Measurements from ENCODE around the gene C17orf58. TPM values are rescaled to one million over a fixed set of nuclear protein-coding genes. Genes with fewer than 3 reads are reported as not detected.
"Not testable (repeated sequence)": the region's sequence is repeated elsewhere in the genome, so short reads cannot be mapped to it uniquely, and the experiment has no call there.

The C17orf58 gene
- total RNA-seq, 1 donor from 2014 or later: 6.7 TPM

DNA sequence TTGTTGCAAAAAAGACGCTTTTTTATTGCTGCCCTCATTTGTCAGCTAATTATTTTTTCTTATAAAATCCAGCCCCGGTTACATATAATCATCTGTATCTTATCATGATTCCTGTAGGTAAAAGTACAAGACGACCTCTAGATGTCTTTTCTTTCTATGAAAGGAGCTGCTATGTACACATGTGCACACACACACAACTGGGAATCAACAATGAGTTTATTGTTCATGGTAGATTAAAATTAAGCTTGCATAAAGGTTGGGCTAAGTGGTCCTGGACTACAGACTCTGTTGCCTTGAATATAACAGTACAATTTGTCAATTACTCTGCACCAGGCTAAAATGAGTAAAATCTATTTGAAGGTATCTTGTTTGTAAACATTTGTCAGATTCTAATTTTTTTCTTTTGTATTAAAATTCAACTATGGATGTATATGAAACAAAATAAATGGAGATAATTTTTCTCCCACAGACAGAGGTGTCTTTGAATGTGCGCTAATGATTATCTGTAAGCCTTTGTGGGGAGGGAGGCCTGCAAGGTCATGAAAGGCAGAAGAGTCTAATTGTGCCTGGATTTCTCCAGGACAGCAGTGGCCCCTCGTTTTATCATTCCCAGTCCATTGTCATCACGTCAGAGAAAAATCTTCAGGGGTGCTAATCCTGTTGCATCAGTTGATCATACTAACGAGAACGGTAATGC is 13.4 kb downstream of the C17orf58 start:
- Mint-ChIP-seq H3K9me3 (ENCODE audit: unreplicated experiment) (no peaks in the 10 kb centered on the region), H3K27me3 (ENCODE audit: unreplicated experiment) (no peaks in the 10 kb centered on the region), H3K4me3 (ENCODE audit: unreplicated experiment) (no peak overlapping the region), H3K4me1 (ENCODE audit: unreplicated experiment) (no peaks in the 10 kb centered on the region), H3K27ac (ENCODE audit: unreplicated experiment) (no peak overlapping the region), H3K36me3 (ENCODE audit: low read depth, unreplicated experiment) (no peaks in the 10 kb centered on the region)
- TF ChIP-seq, protein P1, sequence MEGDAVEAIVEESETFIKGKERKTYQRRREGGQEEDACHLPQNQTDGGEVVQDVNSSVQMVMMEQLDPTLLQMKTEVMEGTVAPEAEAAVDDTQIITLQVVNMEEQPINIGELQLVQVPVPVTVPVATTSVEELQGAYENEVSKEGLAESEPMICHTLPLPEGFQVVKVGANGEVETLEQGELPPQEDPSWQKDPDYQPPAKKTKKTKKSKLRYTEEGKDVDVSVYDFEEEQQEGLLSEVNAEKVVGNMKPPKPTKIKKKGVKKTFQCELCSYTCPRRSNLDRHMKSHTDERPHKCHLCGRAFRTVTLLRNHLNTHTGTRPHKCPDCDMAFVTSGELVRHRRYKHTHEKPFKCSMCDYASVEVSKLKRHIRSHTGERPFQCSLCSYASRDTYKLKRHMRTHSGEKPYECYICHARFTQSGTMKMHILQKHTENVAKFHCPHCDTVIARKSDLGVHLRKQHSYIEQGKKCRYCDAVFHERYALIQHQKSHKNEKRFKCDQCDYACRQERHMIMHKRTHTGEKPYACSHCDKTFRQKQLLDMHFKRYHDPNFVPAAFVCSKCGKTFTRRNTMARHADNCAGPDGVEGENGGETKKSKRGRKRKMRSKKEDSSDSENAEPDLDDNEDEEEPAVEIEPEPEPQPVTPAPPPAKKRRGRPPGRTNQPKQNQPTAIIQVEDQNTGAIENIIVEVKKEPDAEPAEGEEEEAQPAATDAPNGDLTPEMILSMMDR (IDR thresholded peaks at IDR 0.05; ENCODE audit: unreplicated experiment): no peak
- no peak for DNase-seq (ENCODE audit: low spot score)

DNA sequence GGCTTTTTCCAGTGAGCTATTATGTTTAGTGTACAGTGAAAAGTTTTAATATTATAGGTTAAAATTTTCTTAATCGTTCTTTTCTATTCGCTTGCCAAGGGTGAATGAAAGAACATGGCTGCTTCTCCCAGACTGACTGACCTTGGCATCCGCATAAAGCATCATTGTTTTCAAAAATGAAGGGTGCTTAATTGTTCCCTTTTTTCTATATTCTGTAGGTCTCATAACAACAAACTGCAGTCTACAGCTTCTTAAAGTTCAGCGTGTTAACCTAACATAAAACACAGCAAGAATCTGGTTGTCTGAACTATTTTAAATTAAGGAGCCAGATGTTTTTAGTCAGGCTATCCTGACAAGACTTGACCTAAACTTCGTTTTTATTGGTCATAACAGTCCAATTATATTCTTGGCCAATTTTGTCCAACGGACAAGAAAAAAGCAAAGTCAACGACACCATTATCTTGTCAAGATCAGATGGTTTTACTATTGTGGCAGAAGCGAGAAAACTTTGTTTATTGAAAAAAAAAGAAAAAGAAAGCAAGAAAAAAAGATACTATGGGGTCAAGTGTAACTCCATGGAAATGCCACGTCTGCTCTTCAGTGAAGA is 14.1 kb downstream of the C17orf58 start:
- Mint-ChIP-seq H3K27ac (ENCODE audit: unreplicated experiment) (no peak overlapping the region), H3K4me3 (ENCODE audit: unreplicated experiment) (no peak overlapping the region), H3K36me3 (ENCODE audit: low read depth, unreplicated experiment) (no peaks in the 10 kb centered on the region), H3K27me3 (ENCODE audit: unreplicated experiment) (no peaks in the 10 kb centered on the region), H3K4me1 (ENCODE audit: unreplicated experiment) (no peaks in the 10 kb centered on the region), H3K9me3 (ENCODE audit: unreplicated experiment) (no peaks in the 10 kb centered on the region)
- TF ChIP-seq, protein P1 (IDR thresholded peaks at IDR 0.05; ENCODE audit: unreplicated experiment): no peak
- no peak for DNase-seq (ENCODE audit: low spot score)

DNA sequence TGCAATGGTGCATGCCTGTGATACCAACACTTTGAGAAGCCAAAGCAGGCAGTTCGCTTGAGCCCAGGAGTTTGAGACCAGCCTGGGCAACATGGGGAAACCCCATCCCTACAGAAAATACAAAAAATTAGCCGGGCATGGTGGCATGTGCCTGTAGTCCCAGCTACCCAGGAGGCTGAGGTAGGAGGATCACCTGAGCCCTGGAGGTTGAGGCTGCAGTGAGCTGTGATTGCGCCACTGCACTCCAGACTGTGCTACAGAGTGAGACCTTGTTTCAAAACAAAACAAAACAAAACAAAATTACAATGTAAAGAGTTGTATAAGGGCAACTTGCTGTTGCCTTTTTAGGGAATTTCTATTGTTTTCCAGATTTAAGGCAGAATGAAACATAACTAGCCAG is 15.4 kb downstream of the C17orf58 start:
- not testable (repeated sequence) for H3K36me3 Mint-ChIP-seq (ENCODE audit: low read depth, unreplicated experiment); H3K27me3 Mint-ChIP-seq (ENCODE audit: unreplicated experiment); H3K9me3 Mint-ChIP-seq (ENCODE audit: unreplicated experiment); H3K27ac Mint-ChIP-seq (ENCODE audit: unreplicated experiment); H3K4me1 Mint-ChIP-seq (ENCODE audit: unreplicated experiment); DNase-seq (ENCODE audit: low spot score); H3K4me3 Mint-ChIP-seq (ENCODE audit: unreplicated experiment)

DNA sequence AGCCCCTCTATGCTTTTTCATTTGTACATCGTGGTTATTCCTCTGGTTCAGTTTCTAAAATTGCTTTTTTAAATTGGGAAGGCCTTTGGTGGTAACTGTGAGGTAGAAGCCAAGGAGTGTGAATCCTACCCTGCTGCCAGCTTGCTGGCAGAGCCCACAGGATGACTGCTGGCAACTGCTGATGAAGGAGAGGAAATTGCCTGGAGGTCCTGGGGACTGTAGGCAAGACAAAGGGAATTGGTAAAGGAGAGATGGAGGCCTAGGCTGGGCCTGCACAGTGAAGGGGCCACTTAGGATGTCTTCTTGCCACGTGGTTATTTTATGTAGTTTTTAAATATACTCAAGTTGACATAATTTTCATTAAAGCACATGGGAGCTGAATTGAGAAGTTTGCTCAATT is 15.8 kb downstream of the C17orf58 start:
- TF ChIP-seq, protein P1 (IDR thresholded peaks at IDR 0.05; ENCODE audit: unreplicated experiment): no peak
- Mint-ChIP-seq H3K4me3 (ENCODE audit: unreplicated experiment) (no peak overlapping the region), H3K9me3 (ENCODE audit: unreplicated experiment) (no peaks in the 10 kb centered on the region), H3K4me1 (ENCODE audit: unreplicated experiment) (no peaks in the 10 kb centered on the region), H3K27ac (ENCODE audit: unreplicated experiment) (no peak overlapping the region), H3K27me3 (ENCODE audit: unreplicated experiment) (no peaks in the 10 kb centered on the region), H3K36me3 (ENCODE audit: low read depth, unreplicated experiment) (peaks cover 4% of the 10 kb centered on the region)
- no peak for DNase-seq (ENCODE audit: low spot score)

DNA sequence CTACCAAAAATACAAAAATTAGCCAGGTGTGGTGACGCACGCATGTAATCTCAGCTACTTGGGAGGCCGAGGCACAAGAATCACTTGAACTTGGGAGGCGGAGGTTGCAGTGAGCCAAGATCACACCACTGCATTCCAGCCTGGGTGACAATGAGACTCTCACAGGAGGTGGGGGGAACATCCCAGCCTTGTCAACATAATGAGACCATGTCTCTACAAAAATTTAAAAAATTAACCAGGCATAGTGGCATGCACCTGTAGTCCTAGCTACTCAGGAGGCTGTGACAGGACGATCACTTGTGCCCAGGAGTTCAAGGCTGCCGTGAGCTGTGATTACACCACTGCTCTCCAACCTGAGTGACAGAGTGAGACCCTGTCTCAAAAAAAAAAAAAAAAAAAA is 20.0 kb downstream of the C17orf58 start:
- H3K9me3 Mint-ChIP-seq (ENCODE audit: unreplicated experiment); H3K36me3 Mint-ChIP-seq (ENCODE audit: low read depth, unreplicated experiment); H3K4me3 Mint-ChIP-seq (ENCODE audit: unreplicated experiment); H3K27me3 Mint-ChIP-seq (ENCODE audit: unreplicated experiment); H3K27ac Mint-ChIP-seq (ENCODE audit: unreplicated experiment); DNase-seq (ENCODE audit: low spot score): not testable (repeated sequence)
- peaks cover 11% of the 10 kb centered on the region for H3K4me1 Mint-ChIP-seq (ENCODE audit: unreplicated experiment)

DNA sequence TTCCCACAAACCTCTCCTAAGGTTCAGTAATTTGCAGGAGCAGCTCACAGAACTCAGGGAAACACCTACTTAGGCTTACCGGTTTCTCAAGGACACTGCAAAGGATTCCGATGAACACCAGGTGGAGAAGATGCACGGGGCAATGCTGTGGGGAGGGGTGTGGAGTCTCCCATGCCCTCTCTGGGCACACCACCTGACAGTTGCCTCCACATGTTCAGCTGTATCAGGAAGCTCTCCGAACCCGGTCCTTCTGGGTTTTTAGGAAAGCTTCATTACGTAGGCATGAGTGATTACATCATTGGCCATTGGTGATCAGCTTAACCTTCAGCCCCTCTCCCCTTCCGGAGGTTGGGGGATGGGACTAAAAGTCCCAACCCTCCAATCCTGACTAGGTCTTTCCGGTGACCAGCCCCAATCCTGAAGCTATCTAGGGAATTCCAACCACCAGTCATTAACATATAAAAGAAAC is 21.6 kb downstream of the C17orf58 start:
- Mint-ChIP-seq H3K4me1 (ENCODE audit: unreplicated experiment) (peaks cover 11% of the 10 kb centered on the region), H3K27ac (ENCODE audit: unreplicated experiment) (peak overlapping the region; percentile 81), H3K9me3 (ENCODE audit: unreplicated experiment) (no peaks in the 10 kb centered on the region), H3K27me3 (ENCODE audit: unreplicated experiment) (no peaks in the 10 kb centered on the region), H3K36me3 (ENCODE audit: low read depth, unreplicated experiment) (peaks cover 4% of the 10 kb centered on the region), H3K4me3 (ENCODE audit: unreplicated experiment) (no peak overlapping the region)
- DNase-seq (ENCODE audit: low spot score): no peak
- TF ChIP-seq, protein P1 (IDR thresholded peaks at IDR 0.05; ENCODE audit: unreplicated experiment): no peak
